GM21360 (cell line): ENCODE measurements around the gene TMEM127.
"Not testable (repeated sequence)": the region's sequence is repeated elsewhere in the genome, so short reads cannot be mapped to it uniquely, and the experiment has no call there.

ENCODE experiments used
- ATAC-seq: cut with Tn5 transposase; IDR thresholded peaks from one replicate; pipeline ENCODE4 v1.9.1; 2021; ENCODE audit warnings: mild to moderate bottlenecking, moderate library complexity; ENCODE audit not compliant: unreplicated experiment

The TMEM127 gene

GRCh38 chr2:96264656-96265348, 995 bp downstream of the TMEM127 start:
- ATAC-seq: no peak

- ATAC-seq: no peak
Observed at GRCh38 chr2:96264086-96264485, 1.7 kb downstream of the TMEM127 start.

GRCh38 chr2:96262306-96262705, 3.5 kb downstream of the TMEM127 start:
- no peak for ATAC-seq

- no peak for ATAC-seq
Observed at GRCh38 chr2:96261328-96262003, 4.3 kb downstream of the TMEM127 start.

GRCh38 chr2:96260387-96261260, 5.2 kb downstream of the TMEM127 start:
- ATAC-seq: no peak

- ATAC-seq: no peak
Observed at GRCh38 chr2:96259497-96259921, 6.3 kb downstream of the TMEM127 start.

GRCh38 chr2:96258166-96259022, 7.4 kb downstream of the TMEM127 start:
- no peak for ATAC-seq

GRCh38 chr2:96257744-96258143, 8.1 kb downstream of the TMEM127 start:
- not testable (repeated sequence) for ATAC-seq

GRCh38 chr2:96256611-96257113, 9.1 kb downstream of the TMEM127 start:
- no peak for ATAC-seq

GRCh38 chr2:96254571-96254970, 11.2 kb downstream of the TMEM127 start:
- ATAC-seq: no peak

GRCh38 chr2:96253006-96253405, 12.8 kb downstream of the TMEM127 start:
- no peak for ATAC-seq

- ATAC-seq: no peak
Observed at GRCh38 chr2:96252526-96252925, 13.3 kb downstream of the TMEM127 start.

GRCh38 chr2:96251721-96252292, 14.0 kb downstream of the TMEM127 start:
- ATAC-seq: no peak

GRCh38 chr2:96250188-96250587, 15.6 kb downstream of the TMEM127 start:
- ATAC-seq: no peak

GRCh38 chr2:96249654-96250053, 16.1 kb downstream of the TMEM127 start:
- ATAC-seq: no peak

GRCh38 chr2:96248624-96249023, 17.2 kb downstream of the TMEM127 start:
- ATAC-seq: no peak

- ATAC-seq: no peak
Observed at GRCh38 chr2:96247896-96248295, 17.9 kb downstream of the TMEM127 start.

GRCh38 chr2:96247009-96247408, 18.8 kb downstream of the TMEM127 start:
- no peak for ATAC-seq

- ATAC-seq: no peak
Observed at GRCh38 chr2:96245609-96246390, 20.0 kb downstream of the TMEM127 start.
